PC-9 (cell line): Measurements from ENCODE around the gene ITGA8.

Experiments used
- CTCF ChIP-seq: fragments of 200-600 bp; sonication (generic); conservative IDR thresholded peaks from 2 replicates; pipeline ENCODE4 v1.6.1; 2017; ENCODE audit warnings: mixed run types, antibody characterized with exemption, mild to moderate bottlenecking, moderate library complexity
- EZH2 ChIP-seq: fragments of 200-600 bp; sonication (generic); IDR thresholded peaks from 2 replicates; pipeline ENCODE4 v1.8.0; 2017; ENCODE audit warnings: antibody characterized with exemption, low read depth

DNA sequence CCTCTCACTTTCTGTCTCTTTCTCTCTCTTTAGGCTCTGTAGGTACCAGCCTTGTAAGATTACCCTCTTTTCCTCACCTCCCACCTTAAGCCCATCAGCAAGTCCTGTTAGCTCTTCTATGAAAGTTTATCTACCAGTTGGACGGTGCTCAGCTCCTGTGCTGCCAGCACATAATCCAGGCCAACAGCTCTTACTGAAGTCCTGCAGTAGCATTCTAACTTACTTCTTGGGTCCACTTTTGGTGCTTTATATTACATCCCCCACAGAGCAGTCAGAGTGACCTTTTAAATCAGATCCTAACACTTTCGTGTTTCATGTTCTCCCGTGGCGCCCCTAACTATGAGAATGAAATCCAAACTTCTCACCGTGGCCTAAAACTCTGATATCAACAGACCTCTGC is 38.9 kb upstream of the ITGA8 start:
- TF ChIP-seq CTCF, result no peak
- no peak for TF ChIP-seq EZH2
